Measurements from ENCODE around the gene CCDC3.

The CCDC3 gene

DNA sequence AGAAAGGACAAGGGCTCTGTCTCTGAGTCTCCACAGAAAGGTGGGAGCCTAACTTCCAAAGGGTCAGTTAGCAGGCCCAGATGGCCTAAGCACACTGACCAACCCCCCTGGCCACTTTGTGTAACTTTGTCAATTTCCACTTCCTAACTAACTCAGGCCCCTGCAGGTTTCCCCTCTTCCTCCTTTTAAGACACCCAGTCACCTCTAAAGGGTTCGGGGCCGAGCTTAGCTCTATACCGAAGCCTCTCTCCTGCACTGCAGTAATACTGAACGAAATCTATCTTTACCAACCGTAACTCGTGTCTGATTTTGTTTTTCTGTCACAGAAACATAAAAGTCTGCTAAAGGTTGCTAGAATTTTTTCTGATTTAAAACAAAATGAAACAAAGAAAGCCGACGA, 44.4 kb downstream of the CCDC3 start:
- TF ChIP-seq RAD21 (IDR thresholded peaks at IDR 0.05; ENCODE audit: low read depth) (no peak), EP300 (IDR thresholded peaks at IDR 0.05; ENCODE audit: borderline replicate concordance) (no peak), CREB1 (IDR thresholded peaks at IDR 0.05; ENCODE audit: low read depth) (no peak), FOXM1 (IDR thresholded peaks at IDR 0.05; ENCODE audit: borderline replicate concordance, low read depth) (no peak), TAF1 (IDR thresholded peaks at IDR 0.05; ENCODE audit: low read depth) (no peak), NFIC (IDR thresholded peaks at IDR 0.05) (no peak), EGR1 (IDR thresholded peaks at IDR 0.05) (no peak), CEBPB (IDR thresholded peaks at IDR 0.05) (no peak), ZBTB7A (IDR thresholded peaks at IDR 0.05; ENCODE audit: low read depth) (no peak), YY1 (IDR thresholded peaks at IDR 0.05; ENCODE audit: low read depth) (no peak)
- TF ChIP-seq, protein P1, sequence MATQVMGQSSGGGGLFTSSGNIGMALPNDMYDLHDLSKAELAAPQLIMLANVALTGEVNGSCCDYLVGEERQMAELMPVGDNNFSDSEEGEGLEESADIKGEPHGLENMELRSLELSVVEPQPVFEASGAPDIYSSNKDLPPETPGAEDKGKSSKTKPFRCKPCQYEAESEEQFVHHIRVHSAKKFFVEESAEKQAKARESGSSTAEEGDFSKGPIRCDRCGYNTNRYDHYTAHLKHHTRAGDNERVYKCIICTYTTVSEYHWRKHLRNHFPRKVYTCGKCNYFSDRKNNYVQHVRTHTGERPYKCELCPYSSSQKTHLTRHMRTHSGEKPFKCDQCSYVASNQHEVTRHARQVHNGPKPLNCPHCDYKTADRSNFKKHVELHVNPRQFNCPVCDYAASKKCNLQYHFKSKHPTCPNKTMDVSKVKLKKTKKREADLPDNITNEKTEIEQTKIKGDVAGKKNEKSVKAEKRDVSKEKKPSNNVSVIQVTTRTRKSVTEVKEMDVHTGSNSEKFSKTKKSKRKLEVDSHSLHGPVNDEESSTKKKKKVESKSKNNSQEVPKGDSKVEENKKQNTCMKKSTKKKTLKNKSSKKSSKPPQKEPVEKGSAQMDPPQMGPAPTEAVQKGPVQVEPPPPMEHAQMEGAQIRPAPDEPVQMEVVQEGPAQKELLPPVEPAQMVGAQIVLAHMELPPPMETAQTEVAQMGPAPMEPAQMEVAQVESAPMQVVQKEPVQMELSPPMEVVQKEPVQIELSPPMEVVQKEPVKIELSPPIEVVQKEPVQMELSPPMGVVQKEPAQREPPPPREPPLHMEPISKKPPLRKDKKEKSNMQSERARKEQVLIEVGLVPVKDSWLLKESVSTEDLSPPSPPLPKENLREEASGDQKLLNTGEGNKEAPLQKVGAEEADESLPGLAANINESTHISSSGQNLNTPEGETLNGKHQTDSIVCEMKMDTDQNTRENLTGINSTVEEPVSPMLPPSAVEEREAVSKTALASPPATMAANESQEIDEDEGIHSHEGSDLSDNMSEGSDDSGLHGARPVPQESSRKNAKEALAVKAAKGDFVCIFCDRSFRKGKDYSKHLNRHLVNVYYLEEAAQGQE (IDR thresholded peaks at IDR 0.05; ENCODE audit: low read depth), result no peak
- TF ChIP-seq, protein P2, sequence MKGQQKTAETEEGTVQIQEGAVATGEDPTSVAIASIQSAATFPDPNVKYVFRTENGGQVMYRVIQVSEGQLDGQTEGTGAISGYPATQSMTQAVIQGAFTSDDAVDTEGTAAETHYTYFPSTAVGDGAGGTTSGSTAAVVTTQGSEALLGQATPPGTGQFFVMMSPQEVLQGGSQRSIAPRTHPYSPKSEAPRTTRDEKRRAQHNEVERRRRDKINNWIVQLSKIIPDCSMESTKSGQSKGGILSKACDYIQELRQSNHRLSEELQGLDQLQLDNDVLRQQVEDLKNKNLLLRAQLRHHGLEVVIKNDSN (IDR thresholded peaks at IDR 0.05), result no peak
- TF ChIP-seq, protein P3, sequence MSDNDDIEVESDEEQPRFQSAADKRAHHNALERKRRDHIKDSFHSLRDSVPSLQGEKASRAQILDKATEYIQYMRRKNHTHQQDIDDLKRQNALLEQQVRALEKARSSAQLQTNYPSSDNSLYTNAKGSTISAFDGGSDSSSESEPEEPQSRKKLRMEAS (IDR thresholded peaks at IDR 0.05), result no peak

DNA sequence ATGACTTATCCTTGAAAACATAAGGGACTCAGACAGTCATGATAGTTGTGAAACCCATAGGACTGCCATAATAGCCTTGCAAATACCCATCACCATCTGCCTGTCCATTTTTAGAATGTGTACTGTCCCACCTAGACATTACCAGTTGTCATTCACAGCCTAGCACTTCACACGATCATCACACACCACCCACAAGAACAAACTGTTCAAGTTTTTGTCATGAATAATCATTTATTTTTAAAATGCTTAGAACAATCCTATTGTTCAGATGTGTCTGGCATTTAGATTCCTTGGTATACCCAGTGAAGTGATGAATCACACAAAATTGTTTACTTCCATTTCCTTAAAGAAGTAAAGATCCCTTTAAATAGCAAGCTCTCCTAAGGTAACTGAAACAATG, 46.6 kb downstream of the CCDC3 start:
- no peak for TF ChIP-seq CREB1 (IDR thresholded peaks at IDR 0.05; ENCODE audit: low read depth)

DNA sequence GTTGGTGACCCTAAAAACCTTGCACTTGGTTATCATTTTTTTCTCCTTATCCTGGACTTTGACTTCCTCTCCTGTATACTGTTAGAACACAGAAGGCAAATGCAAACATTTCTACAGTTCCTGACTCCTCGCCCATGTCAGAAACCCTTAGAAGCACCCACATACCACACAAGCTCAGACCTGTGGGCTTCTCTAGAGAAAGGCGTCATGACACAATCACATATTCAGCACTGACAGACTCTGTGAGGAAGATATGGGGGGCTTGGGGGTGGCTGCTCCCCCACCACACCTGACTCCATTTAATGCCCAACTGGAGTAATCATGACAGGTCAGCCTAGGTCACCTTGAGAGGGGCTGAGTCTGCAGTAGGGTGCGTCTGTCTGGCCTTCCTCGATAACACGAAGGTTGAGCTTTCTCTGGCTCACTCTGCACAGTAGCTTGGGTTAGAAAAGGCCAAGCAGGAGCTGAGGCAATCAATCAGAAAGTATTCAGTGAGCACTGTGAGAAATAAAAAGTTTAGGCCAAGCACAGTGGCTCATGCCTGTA, 50.9 kb downstream of the CCDC3 start:
- TF ChIP-seq CREB1 (IDR thresholded peaks at IDR 0.05; ENCODE audit: low read depth), result no peak
- TF ChIP-seq CEBPB (IDR thresholded peaks at IDR 0.05), result no peak

DNA sequence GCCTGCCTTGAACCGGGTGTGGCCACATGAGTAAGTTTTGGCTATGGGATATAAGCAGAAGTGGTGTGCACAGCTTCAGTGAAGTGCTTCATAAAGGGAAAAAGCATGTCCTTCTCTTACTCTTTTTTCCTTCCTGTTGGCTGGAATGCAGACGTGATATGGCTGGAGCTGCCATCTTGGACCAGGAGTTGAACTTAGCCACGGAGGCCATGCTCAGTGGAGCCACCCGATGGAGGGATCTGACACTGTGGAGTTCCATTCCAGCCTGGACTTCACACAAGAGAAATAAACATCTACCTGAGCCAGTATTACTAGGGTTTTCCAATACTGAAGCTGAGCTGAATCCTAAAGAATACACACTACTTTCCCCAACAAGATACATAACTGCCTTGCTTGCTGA, 52.3 kb downstream of the CCDC3 start:
- TF ChIP-seq RAD21 (IDR thresholded peaks at IDR 0.05; ENCODE audit: low read depth) (0 out of 2 replicates have a peak, but pooled peaks have one; percentile 2), YY1 (IDR thresholded peaks at IDR 0.05; ENCODE audit: low read depth) (no peak)
- TF ChIP-seq, protein P3 (IDR thresholded peaks at IDR 0.05), result no peak

DNA sequence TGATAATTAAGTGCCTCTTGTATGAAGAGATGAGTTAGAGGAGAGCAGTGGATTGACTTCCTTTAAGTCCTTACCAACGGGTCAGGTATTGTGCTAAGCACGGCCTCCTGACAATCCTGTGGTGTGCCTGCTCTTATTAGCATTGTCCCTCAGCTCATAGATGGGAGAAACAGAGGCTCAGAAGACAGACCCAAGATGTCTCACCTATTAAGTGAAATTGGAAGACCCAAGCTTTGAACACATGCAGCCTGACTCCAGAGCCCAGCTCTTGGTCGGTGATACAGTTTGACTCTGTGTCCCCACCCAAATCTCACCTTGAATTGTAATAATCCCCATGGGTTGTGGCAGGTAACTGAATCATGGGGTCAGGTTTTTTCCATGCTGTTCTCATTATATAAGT, 53.8 kb downstream of the CCDC3 start:
- TF ChIP-seq, protein P3 (IDR thresholded peaks at IDR 0.05), result no peak
- TF ChIP-seq TAF1 (IDR thresholded peaks at IDR 0.05; ENCODE audit: low read depth), result no peak
- TF ChIP-seq ZBTB7A (IDR thresholded peaks at IDR 0.05; ENCODE audit: low read depth), result no peak
- no peak for TF ChIP-seq EGR1 (IDR thresholded peaks at IDR 0.05)
- TF ChIP-seq, protein P1 (IDR thresholded peaks at IDR 0.05; ENCODE audit: low read depth), result no peak
- no peak for TF ChIP-seq YY1 (IDR thresholded peaks at IDR 0.05; ENCODE audit: low read depth)
- no peak for TF ChIP-seq TEAD4 (IDR thresholded peaks at IDR 0.05)
- no peak for TF ChIP-seq NFIC (IDR thresholded peaks at IDR 0.05)
- no peak for TF ChIP-seq CREB1 (IDR thresholded peaks at IDR 0.05; ENCODE audit: low read depth)
- TF ChIP-seq RAD21 (IDR thresholded peaks at IDR 0.05; ENCODE audit: low read depth), result no peak
- TF ChIP-seq EP300 (IDR thresholded peaks at IDR 0.05; ENCODE audit: borderline replicate concordance), result no peak
- TF ChIP-seq, protein P2 (IDR thresholded peaks at IDR 0.05), result no peak
- TF ChIP-seq TCF12 (IDR thresholded peaks at IDR 0.05; ENCODE audit: low read depth), result no peak
- no peak for TF ChIP-seq FOXM1 (IDR thresholded peaks at IDR 0.05; ENCODE audit: borderline replicate concordance, low read depth)
- no peak for TF ChIP-seq CEBPB (IDR thresholded peaks at IDR 0.05)

DNA sequence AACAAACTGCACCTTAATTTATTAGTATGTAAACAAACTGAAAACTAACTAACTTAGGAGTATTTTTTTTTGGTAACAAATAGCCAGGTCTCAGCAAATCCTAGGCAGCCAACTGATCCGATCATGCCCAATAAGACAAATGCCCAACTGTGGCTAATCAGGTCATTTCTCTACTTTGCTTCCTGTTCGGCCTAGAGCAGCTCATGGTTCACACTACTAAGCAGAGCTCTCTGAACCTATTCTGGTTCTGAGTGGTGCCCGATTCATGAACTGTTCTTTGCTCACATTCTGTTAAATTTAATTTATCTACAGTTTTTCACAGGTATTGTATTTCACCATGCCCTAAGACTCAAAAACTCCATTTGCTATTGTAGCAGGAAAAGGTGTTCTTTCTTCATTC, 55.1 kb downstream of the CCDC3 start:
- TF ChIP-seq FOXM1 (IDR thresholded peaks at IDR 0.05; ENCODE audit: borderline replicate concordance, low read depth) (no peak), EP300 (IDR thresholded peaks at IDR 0.05; ENCODE audit: borderline replicate concordance) (no peak), NFIC (IDR thresholded peaks at IDR 0.05) (no peak), ZBTB7A (IDR thresholded peaks at IDR 0.05; ENCODE audit: low read depth) (no peak), EGR1 (IDR thresholded peaks at IDR 0.05) (no peak), CREB1 (IDR thresholded peaks at IDR 0.05; ENCODE audit: low read depth) (no peak), CEBPB (IDR thresholded peaks at IDR 0.05) (no peak), TEAD4 (IDR thresholded peaks at IDR 0.05) (no peak), TCF12 (IDR thresholded peaks at IDR 0.05; ENCODE audit: low read depth) (no peak)
- TF ChIP-seq, protein P3 (IDR thresholded peaks at IDR 0.05), result no peak
- TF ChIP-seq, protein P2 (IDR thresholded peaks at IDR 0.05), result no peak
- TF ChIP-seq, protein P1 (IDR thresholded peaks at IDR 0.05; ENCODE audit: low read depth), result no peak

Data from Ishikawa (cell line).